Iris pigment epithelial cell (primary cell): ENCODE data around the gene MAP3K20.
A peak's percentile ranks its signal among the peaks of the same experiment; 100 is the strongest.
"Not testable (repeated sequence)": the region's sequence is repeated elsewhere in the genome, so short reads cannot be mapped to it uniquely, and the experiment has no call there.

Source experiments
- DNase-seq: peaks from one replicate; pipeline ENCODE4 v3.0.0-alpha.2; 2011; ENCODE audit warnings: low read depth

Gene MAP3K20

GRCh38 chr2:173075781-173076580 is at the start of gene MAP3K20:
TSS of gene MAP3K20 (plus strand) at chr2:173075846. CDS start at chr2:173091032, 15,186 bp downstream.
- DNase-seq = peak; percentile 80

DNA sequence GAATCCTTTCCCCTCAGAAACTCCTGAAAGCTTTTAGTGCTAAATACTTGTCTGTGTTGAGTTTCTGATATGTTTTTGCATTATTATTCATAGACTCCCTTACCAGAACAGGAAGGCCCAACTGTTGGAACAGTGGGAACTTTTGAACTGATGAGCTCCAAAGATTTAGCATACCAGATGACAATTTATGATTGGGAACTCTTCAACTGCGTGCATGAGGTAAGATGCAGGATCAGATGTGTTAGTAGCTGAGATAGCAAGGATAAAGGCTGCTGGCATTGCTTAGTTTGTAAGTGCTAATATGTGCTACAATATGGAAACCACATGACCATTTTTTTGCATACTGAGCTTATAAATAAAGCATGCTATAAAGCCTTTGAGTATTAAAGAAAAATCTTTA is 49.2 kb upstream of the MAP3K20 start:
- DNase-seq = no peak

DNA sequence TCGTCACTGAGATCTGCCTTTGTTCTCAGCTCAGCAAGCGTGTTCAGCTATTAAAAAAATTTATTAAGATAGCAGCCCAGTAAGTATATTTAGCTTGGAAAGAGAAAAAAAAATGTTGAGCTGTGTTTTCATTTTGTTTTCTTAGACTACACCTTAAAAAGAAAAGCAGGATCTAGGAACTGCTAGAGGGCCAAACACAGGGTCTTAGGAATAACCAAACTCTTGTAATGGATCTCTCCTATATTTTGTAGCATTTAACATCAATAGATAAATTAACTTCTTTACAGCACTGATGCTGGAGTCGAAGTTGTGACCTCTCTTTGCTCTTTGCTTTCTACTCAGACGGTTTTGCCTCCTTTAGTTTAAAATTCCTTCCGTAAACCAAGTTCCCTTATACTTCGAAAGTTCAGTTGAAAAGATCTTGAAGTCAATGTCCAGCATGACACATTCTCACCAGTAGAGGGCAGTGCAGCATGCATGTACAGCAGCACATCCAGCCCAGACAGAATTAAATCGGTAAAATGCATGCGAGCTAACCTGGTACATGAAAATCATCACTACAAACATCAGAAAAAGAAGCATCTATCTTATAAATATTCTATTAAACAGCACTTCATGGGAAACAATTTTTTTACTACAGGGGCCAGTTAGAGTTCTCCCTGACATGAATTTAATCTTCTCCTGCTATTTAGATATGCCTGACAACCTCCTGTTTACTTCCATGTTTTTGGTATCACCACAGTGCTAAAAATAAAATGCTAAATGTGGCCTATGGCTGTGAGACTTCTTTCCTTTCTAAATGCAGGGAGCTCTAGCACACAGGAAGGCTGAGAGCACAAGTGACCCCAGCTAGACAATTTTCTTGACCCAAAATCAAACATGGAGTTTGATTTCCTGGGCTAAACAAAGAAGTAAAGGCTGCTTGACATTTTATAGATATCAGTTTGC is 48.2 kb upstream of the MAP3K20 start:
- DNase-seq = peak; percentile 93

DNA sequence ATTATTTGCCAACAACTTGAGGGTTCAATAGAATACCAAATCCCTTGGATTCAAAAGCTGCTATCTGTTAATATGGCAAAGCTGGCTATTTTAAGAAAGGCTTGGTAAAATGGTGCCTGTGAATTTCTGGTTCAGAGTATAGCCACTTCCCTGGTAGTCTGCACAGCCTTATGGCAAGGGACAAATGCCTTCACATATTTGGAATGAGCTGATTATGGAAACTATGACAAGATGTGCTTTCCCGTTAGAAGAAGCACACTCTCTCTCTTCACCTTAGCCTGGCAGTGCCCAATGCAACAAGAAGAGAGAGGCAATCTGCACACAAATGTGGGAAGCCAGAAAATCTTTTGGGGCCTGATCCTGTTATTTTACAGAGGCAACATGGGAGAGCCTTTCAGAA is 47.5 kb upstream of the MAP3K20 start:
- no peak for DNase-seq

DNA sequence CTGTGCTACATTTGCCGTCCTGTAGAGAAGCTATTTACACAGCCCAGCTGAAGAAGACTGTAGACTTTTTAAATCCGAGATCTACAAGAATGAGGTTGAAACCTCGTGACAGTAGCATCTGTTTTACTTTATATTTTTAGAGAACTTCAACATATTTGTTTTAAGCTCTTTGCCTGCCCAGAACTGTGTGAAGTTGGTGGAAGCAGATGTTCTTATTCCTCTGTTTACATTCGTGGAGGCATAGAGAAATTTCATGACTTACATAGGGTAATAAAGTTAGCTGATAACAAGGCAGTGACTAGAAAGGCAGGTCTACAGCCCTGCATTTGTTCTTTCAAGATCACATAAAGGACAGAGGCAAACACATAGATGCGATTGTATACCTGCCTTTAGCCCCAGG is 47.0 kb upstream of the MAP3K20 start:
- DNase-seq = peak; percentile 67

GRCh38 chr2:173030561-173031490 is 44.8 kb upstream of the MAP3K20 start:
- no peak for DNase-seq

GRCh38 chr2:173032032-173032431 is 43.6 kb upstream of the MAP3K20 start:
- no peak for DNase-seq

- no peak for DNase-seq
These were observed 42.6 kb upstream of the MAP3K20 start for GRCh38 chr2:173033084-173033483.

DNA sequence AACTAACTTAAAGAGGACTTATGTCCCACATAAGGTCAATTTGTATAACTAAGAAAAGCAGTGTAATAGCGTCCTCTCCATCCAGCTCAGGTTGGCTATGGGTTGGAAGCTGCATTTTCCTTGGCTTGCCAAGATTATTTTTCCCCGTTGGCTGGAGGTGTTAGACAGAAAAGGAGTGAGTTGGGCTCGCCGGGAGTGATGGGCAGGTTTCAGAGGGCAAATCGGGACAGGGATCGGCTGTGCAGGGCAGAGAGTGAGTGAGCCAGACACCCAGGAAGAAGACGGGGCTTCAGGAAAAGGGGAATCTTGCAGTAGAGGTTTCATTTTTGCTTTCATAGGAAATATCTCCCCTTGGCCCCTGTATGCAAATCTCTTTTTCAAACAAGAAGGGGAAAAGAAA is 41.5 kb upstream of the MAP3K20 start:
- DNase-seq = no peak

- DNase-seq = peak; percentile 39
These were observed 38.2 kb upstream of the MAP3K20 start for GRCh38 chr2:173037245-173038120.

- not testable (repeated sequence) for DNase-seq
These were observed 37.4 kb upstream of the MAP3K20 start for GRCh38 chr2:173038257-173038656.

DNA sequence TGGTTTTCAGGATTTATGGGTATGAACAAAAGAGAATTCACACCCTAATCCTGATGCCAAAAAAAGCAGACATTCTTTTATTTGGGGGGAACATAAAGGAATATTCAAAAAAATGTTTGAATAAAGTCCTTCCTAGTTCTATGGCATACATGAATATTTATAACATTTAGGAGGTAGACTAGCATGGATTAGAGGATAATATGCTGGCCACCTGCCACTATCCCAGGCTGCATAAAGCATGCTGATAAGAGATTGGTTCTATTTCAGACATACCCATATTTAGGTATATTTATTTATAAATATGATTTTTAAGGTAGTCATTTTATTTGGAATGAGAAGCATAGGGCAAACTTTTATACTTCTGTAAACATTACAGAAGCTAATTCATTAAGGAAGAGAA is 34.9 kb upstream of the MAP3K20 start:
- no peak for DNase-seq

DNA sequence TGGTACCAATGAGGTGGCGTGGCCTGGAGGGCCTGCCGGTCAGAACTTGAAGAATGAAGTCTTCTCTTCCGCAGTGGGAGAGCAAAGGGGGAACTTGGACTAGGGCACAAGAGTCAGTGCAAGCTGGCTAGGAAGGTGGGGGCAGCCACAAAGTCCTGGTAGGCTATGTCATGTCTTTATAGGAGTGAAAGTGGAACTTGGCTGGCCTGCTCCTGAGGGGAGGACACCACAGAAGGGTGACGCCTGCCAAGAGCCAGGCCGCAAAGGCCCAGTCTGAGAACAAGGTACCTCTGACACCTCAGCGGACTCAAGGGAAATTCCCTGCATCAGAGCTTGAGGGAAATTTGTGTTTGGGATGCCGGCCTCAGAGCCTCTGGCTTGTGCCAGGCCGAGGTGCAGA is 32.2 kb upstream of the MAP3K20 start:
- DNase-seq = no peak

DNA sequence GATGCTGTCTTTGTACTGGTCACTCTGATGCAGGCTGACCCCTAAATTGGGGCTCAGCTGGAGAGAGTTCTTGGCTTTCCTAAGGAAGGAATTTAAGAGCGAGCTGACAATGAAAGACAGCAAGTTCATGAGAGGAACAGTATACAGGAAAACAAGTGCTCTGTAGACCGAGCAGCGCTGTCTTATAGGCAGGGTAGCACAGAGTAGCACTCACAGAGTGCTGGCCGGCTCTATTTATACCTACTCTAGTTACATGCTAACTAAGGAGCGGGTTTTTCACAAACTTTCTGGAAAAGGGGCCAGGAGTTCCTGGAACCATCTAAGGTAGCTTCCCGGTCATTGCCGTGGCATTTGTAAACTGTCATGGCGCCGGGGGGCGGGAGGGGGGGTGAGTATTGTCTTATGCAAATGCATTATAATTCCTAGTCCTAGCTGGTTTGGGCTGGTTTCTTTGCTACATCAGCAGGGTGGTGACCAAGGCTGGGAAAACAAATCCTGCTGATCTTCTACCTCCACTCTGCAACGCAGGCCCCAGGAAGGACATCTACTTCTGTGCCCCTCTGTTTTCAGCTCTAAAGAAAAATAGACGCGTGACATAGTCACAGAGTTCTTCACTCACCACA is 31.6 kb upstream of the MAP3K20 start:
- no peak for DNase-seq

- no peak for DNase-seq
These were observed 31.0 kb upstream of the MAP3K20 start for GRCh38 chr2:173044686-173045085.

DNA sequence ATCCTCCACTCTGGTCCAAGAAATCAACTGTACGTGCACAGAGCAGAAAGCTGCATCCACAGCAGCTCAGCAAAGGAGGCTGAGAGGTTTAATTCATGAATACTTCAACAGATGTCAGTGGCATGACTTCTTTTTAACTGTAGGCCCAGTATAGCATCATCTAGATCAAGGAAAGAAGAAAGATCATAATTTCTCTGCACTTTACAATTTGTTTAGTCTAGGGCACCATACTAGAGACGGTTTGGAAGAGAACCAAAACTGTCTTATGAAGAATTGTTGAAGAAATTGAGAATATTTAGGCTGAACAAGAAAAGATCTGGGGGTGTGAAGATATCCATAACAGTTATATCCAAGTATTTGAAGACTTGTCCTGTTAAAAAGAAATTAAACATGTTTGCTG is 30.5 kb upstream of the MAP3K20 start:
- no peak for DNase-seq

GRCh38 chr2:173048522-173048896 is 27.1 kb upstream of the MAP3K20 start:
- DNase-seq = no peak

- peak; percentile 99 for DNase-seq
These were observed 26.6 kb upstream of the MAP3K20 start for GRCh38 chr2:173048897-173049661.

DNA sequence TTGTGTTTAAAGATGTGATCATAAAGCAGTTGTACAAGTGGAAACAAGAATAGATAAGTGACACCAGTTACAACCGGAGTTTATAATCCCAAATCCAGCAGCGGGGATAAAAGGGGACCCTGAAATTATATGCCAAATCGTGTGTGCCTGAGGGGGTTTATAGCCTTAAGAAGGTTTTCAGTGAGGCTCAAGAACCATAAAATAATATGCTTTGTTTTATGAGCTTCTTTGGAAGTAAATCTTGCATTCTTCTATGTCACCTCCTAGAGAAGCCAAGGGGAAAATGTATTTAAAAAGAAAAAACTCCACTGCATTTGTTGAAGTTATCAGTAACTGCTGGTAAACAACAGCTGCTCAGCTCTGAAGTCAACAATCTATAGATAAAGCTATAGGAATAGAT is 25.8 kb upstream of the MAP3K20 start:
- DNase-seq = no peak

GRCh38 chr2:173050684-173051083 is 25.0 kb upstream of the MAP3K20 start:
- DNase-seq = no peak
